Mesenchymal stem cell (in vitro differentiated cells and primary cell): Measurements from ENCODE around the gene TRPM2.
"Not testable (repeated sequence)": the region's sequence is repeated elsewhere in the genome, so short reads cannot be mapped to it uniquely, and the experiment has no call there.

Experiments used
- DNase-seq: peaks from one replicate; pipeline ENCODE4 v3.0.0-alpha.2; 2013
- H2AFZ ChIP-seq: one replicate; pipeline ENCODE4 v1.6.1; 2013; ENCODE audit warnings: low read depth, mild to moderate bottlenecking, control low read depth, inconsistent platforms, low read length, moderate library complexity
- H2AK5ac ChIP-seq: 2 replicates; pipeline ENCODE4 v1.6.1; 2013; ENCODE audit warnings: low read length, moderate library complexity, mild to moderate bottlenecking, inconsistent platforms; ENCODE audit not compliant: severe bottlenecking
- H2BK120ac ChIP-seq: one replicate; pipeline ENCODE4 v1.6.1; 2013; ENCODE audit warnings: low read depth, mild to moderate bottlenecking, inconsistent platforms, low read length, moderate library complexity
- H2BK12ac ChIP-seq, 2 experiments: one replicate each; pipeline ENCODE4 v1.6.1; 2013; ENCODE audit warnings: inconsistent platforms in 2 of 2, low read length in 2 of 2, mild to moderate bottlenecking in 2 of 2, moderate library complexity in 2 of 2, control low read depth in 1 of 2
- H2BK15ac ChIP-seq: one replicate; pipeline ENCODE4 v1.6.1; 2013; ENCODE audit warnings: mild to moderate bottlenecking, low read depth, inconsistent platforms; ENCODE audit not compliant: poor library complexity, severe bottlenecking
- H2BK5ac ChIP-seq: 2 replicates; pipeline ENCODE4 v1.6.1; 2013; ENCODE audit warnings: low read depth, mild to moderate bottlenecking, low read length, control low read depth, inconsistent platforms; ENCODE audit not compliant: poor library complexity, severe bottlenecking
- H3K14ac ChIP-seq, 2 experiments: one replicate each; pipeline ENCODE4 v1.6.1; 2013; ENCODE audit warnings: inconsistent platforms in 2 of 2, low read length in 2 of 2, control low read depth in 1 of 2, mild to moderate bottlenecking in 1 of 2, moderate library complexity in 1 of 2
- H3K18ac ChIP-seq, 2 experiments: one replicate each; pipeline ENCODE4 v1.6.1; 2013; ENCODE audit warnings: inconsistent platforms in 2 of 2, low read length in 2 of 2, control low read depth in 1 of 2, low read depth in 1 of 2, mild to moderate bottlenecking in 1 of 2
- H3K23ac ChIP-seq, 2 experiments: one replicate each; pipeline ENCODE4 v1.6.1; 2013; ENCODE audit warnings: inconsistent platforms in 2 of 2, low read length in 2 of 2, mild to moderate bottlenecking in 2 of 2, moderate library complexity in 2 of 2, control low read depth in 1 of 2
- H3K27ac ChIP-seq: 2 replicates; pipeline ENCODE4 v1.5.1; 2013; ENCODE audit warnings: mild to moderate bottlenecking, moderate library complexity, low read length, control low read depth, inconsistent platforms; ENCODE audit not compliant: poor library complexity, severe bottlenecking
- H3K27me3 ChIP-seq, 2 experiments: 2 replicates each; pipeline versions ENCODE4 v1.6.1 to v1.7.0; 2013; ENCODE audit warnings: low read length in 2 of 2, mild to moderate bottlenecking in 2 of 2, moderate library complexity in 2 of 2, control low read depth in 1 of 2, inconsistent platforms in 1 of 2; ENCODE audit not compliant: control insufficient read depth in 1 of 2, insufficient read depth in 1 of 2
- H3K36me3 ChIP-seq, 2 experiments: 2 replicates each; pipeline versions ENCODE4 v1.6.1 to v1.7.0; 2013; ENCODE audit warnings: low read length in 2 of 2, control low read depth in 1 of 2, inconsistent platforms in 1 of 2, low read depth in 1 of 2, mild to moderate bottlenecking in 1 of 2; ENCODE audit not compliant: insufficient read depth in 2 of 2, control insufficient read depth in 1 of 2
- H3K4ac ChIP-seq, 2 experiments: one replicate each; pipeline ENCODE4 v1.6.1; 2013; ENCODE audit warnings: inconsistent platforms in 2 of 2, low read length in 2 of 2, mild to moderate bottlenecking in 2 of 2, moderate library complexity in 2 of 2, control low read depth in 1 of 2, low read depth in 1 of 2
- H3K4me1 ChIP-seq: 2 replicates; pipeline ENCODE4 v1.6.1; 2013; ENCODE audit warnings: low read depth, low read length, control low read depth; ENCODE audit not compliant: control insufficient read depth, insufficient read depth
- H3K4me2 ChIP-seq: 2 replicates; pipeline ENCODE4 v1.6.1; 2013; ENCODE audit warnings: low read length, mild to moderate bottlenecking, inconsistent platforms; ENCODE audit not compliant: poor library complexity, severe bottlenecking
- H3K4me3 ChIP-seq, 2 experiments: 2 replicates each; pipeline versions ENCODE4 v1.5.1 to v1.7.0; 2013; ENCODE audit warnings: low read length in 2 of 2, mild to moderate bottlenecking in 2 of 2, control low read depth in 1 of 2, low read depth in 1 of 2; ENCODE audit not compliant: insufficient read depth in 1 of 2
- H3K79me1 ChIP-seq: replicated peaks from 2 replicates; pipeline ENCODE4 v1.6.1; 2013; ENCODE audit warnings: mild to moderate bottlenecking, control low read depth, low read length, inconsistent platforms; ENCODE audit not compliant: poor library complexity, severe bottlenecking
- H3K9ac ChIP-seq: 2 replicates; pipeline ENCODE4 v1.7.0; 2013; ENCODE audit warnings: mild to moderate bottlenecking, low read length, moderate library complexity
- H3K9me3 ChIP-seq: 2 replicates; pipeline ENCODE4 v1.7.0; 2013; ENCODE audit warnings: mild to moderate bottlenecking, low read length; ENCODE audit not compliant: control insufficient read depth
- H4K8ac ChIP-seq: one replicate; pipeline ENCODE4 v1.6.1; 2013; ENCODE audit warnings: inconsistent platforms, mild to moderate bottlenecking, low read length, moderate library complexity
- H4K91ac ChIP-seq: one replicate; pipeline ENCODE4 v1.6.1; 2013; ENCODE audit warnings: mild to moderate bottlenecking, low read length, inconsistent platforms
- WGBS: methylation state at CpG from one replicate; pipeline ENCODE4 v1.1.7; 2013; ENCODE audit warnings: mixed read lengths; 5-methylcytosine and 5-hydroxymethylcytosine counted together

The TRPM2 gene

GRCh38 chr21:44360159-44360558 is 6.7 kb downstream of the TRPM2 start:
- no peak overlapping the region for H3K9ac ChIP-seq
- H3K36me3 ChIP-seq: no peaks in the 10 kb centered on the region
- H3K79me1 ChIP-seq: no peaks in the 10 kb centered on the region
- H3K4me2 ChIP-seq: no peak overlapping the region
- no peak overlapping the region for H4K8ac ChIP-seq
- WGBS: 55% methylated on average over 8 of the region's 8 CpGs
- no peak overlapping the region for H2BK5ac ChIP-seq
- H2BK120ac ChIP-seq: no peak overlapping the region
- H2BK12ac ChIP-seq: no peak overlapping the region
- H3K4ac ChIP-seq: no peak overlapping the region
- no peak for DNase-seq
- H3K23ac ChIP-seq: no peak overlapping the region
- H3K9me3 ChIP-seq: peaks cover 16% of the 10 kb centered on the region
- H3K27me3 ChIP-seq: peaks cover 11 to 20% of the 10 kb centered on the region in 2 experiments
- H3K18ac ChIP-seq: no peak overlapping the region
- no peak overlapping the region for H3K14ac ChIP-seq
- H4K91ac ChIP-seq: no peak overlapping the region
- H3K4me3 ChIP-seq: no peak overlapping the region
- no peak overlapping the region for H3K27ac ChIP-seq
- H2BK15ac ChIP-seq: no peak overlapping the region
- no peak overlapping the region for H2AFZ ChIP-seq
- H2AK5ac ChIP-seq: no peak overlapping the region
- H3K4me1 ChIP-seq: peaks cover 5% of the 10 kb centered on the region

- H4K91ac ChIP-seq: not testable (repeated sequence)
- no CpG with 5 or more reads among the region's 5 CpGs for WGBS
Observed at GRCh38 chr21:44361903-44362302, 8.5 kb downstream of the TRPM2 start.

GRCh38 chr21:44363278-44363677 is 9.9 kb downstream of the TRPM2 start:
- Histone ChIP-seq H3K23ac (no peak overlapping the region), H3K4me3 (no peak overlapping the region), H3K9ac (no peak overlapping the region), H3K36me3 (no peaks in the 10 kb centered on the region), H3K14ac (no peak overlapping the region), H3K27ac (no peak overlapping the region), H2BK5ac (no peak overlapping the region), H3K4me2 (no peak overlapping the region), H2BK12ac (no peak overlapping the region), H3K4ac (no peak overlapping the region), H2BK120ac (no peak overlapping the region), H4K8ac (no peak overlapping the region), H2AK5ac (no peak overlapping the region), H3K4me1 (peaks cover 3% of the 10 kb centered on the region), H3K79me1 (no peaks in the 10 kb centered on the region), H4K91ac (no peak overlapping the region), H3K9me3 (peaks cover 11% of the 10 kb centered on the region), H3K18ac (no peak overlapping the region), H2AFZ (no peak overlapping the region), H2BK15ac (no peak overlapping the region), H3K27me3 (peaks cover 7 to 9% of the 10 kb centered on the region in 2 experiments)
- no peak for DNase-seq
- 100% methylated on average over 1 of the region's 1 CpG for WGBS

More at GRCh38 chr21:44361903-44362302, 8.5 kb downstream of the TRPM2 start:
- not testable (repeated sequence) for H2BK5ac ChIP-seq, H2AFZ ChIP-seq, H2AK5ac ChIP-seq, H3K23ac ChIP-seq, H3K4ac ChIP-seq, H3K79me1 ChIP-seq, H2BK12ac ChIP-seq, H3K36me3 ChIP-seq, H2BK15ac ChIP-seq, H3K4me3 ChIP-seq, H2BK120ac ChIP-seq, H3K18ac ChIP-seq, H3K27ac ChIP-seq, H3K27me3 ChIP-seq, H3K4me2 ChIP-seq, H3K14ac ChIP-seq, DNase-seq, H3K4me1 ChIP-seq, H4K8ac ChIP-seq, H3K9ac ChIP-seq
- H3K9me3 ChIP-seq: peaks cover 16% of the 10 kb centered on the region

GRCh38 chr21:44364151-44365053 is 11.0 kb downstream of the TRPM2 start:
- Histone ChIP-seq H2AK5ac (no peak overlapping the region), H3K14ac (no peak overlapping the region), H3K18ac (no peak overlapping the region), H4K8ac (no peak overlapping the region), H3K9me3 (peaks cover 11% of the 10 kb centered on the region), H2BK120ac (no peak overlapping the region), H3K23ac (no peak overlapping the region), H2BK12ac (no peak overlapping the region), H3K9ac (no peak overlapping the region), H3K27ac (no peak overlapping the region), H3K27me3 (peaks cover 15 to 16% of the 10 kb centered on the region in 2 experiments), H3K79me1 (no peaks in the 10 kb centered on the region), H2BK15ac (no peak overlapping the region), H2AFZ (no peak overlapping the region), H3K36me3 (no peaks in the 10 kb centered on the region), H4K91ac (no peak overlapping the region), H3K4me2 (no peak overlapping the region), H2BK5ac (no peak overlapping the region), H3K4me3 (no peak overlapping the region), H3K4me1 (peaks cover 6% of the 10 kb centered on the region), H3K4ac (no peak overlapping the region)
- no peak for DNase-seq
- 81% methylated on average over 22 of the region's 22 CpGs for WGBS
